GM23248 (cell line): ENCODE results near the gene ETV7.

Experiments used
- EZH2 ChIP-seq: fragments of 200-600 bp; sonication (generic); IDR thresholded peaks from 2 replicates; pipeline ENCODE4 v1.6.1; 2018; ENCODE audit warnings: antibody characterized with exemption, mild to moderate bottlenecking; ENCODE audit not compliant: insufficient read depth, poor library complexity, severe bottlenecking
- EZH2phosphoT487 ChIP-seq: fragments of 200-600 bp; sonication (generic); IDR thresholded peaks from 2 replicates; pipeline ENCODE4 v1.6.1; 2018; ENCODE audit warnings: antibody characterized with exemption, moderate library complexity, mild to moderate bottlenecking, low read depth; ENCODE audit not compliant: insufficient read depth

- TF ChIP-seq EZH2 (no peak), EZH2phosphoT487 (no peak)
These were observed 12.5 kb upstream of the ETV7 start for GRCh38 chr6:36399970-36400369.
